Measurements from ENCODE around the gene POLN.

Gene POLN

GRCh38 chr4:2241410-2242353 lies at the start of gene POLN, which contains the start of gene HAUS3:
POLN (minus strand) TSS chr4:2242121; CDS start chr4:2229231, 12,890 bp downstream.
HAUS3 (minus strand) TSS chr4:2242121; CDS start chr4:2240946, 1,175 bp downstream.
- peak; percentile 83 for DNase-seq

- no peak for DNase-seq
These were observed 49.2 kb upstream of the POLN start for GRCh38 chr4:2290974-2291704.

GRCh38 chr4:2290488-2290887 lies 48.6 kb upstream of the POLN start:
- DNase-seq: no peak

- no peak for DNase-seq
These were observed 48.0 kb upstream of the POLN start for GRCh38 chr4:2289955-2290333.

- DNase-seq: no peak
These were observed 47.5 kb upstream of the POLN start for GRCh38 chr4:2289311-2289954.

GRCh38 chr4:2288051-2288541 lies 46.2 kb upstream of the POLN start:
- no peak for DNase-seq

GRCh38 chr4:2287594-2287915 lies 45.6 kb upstream of the POLN start:
- DNase-seq: no peak

GRCh38 chr4:2286904-2287593 lies 45.1 kb upstream of the POLN start:
- peak; percentile 65 for DNase-seq

- DNase-seq: no peak
These were observed 43.9 kb upstream of the POLN start for GRCh38 chr4:2285613-2286381.

- DNase-seq: no peak
These were observed 43.2 kb upstream of the POLN start for GRCh38 chr4:2284934-2285612.

- no peak for DNase-seq
These were observed 42.4 kb upstream of the POLN start for GRCh38 chr4:2284161-2284933.

- no peak for DNase-seq
These were observed 41.3 kb upstream of the POLN start for GRCh38 chr4:2283199-2283711.

GRCh38 chr4:2281575-2282343 lies 39.8 kb upstream of the POLN start:
- DNase-seq: no peak

GRCh38 chr4:2280531-2281300 lies 38.8 kb upstream of the POLN start:
- no peak for DNase-seq

GRCh38 chr4:2277956-2278355 lies 36.0 kb upstream of the POLN start:
- no peak for DNase-seq

- peak; percentile 39 for DNase-seq
These were observed 34.8 kb upstream of the POLN start for GRCh38 chr4:2276581-2277325.

GRCh38 chr4:2275546-2276251 lies 33.8 kb upstream of the POLN start:
- no peak for DNase-seq

Measured in NCI-H2171 treated with DMSO at 0.1 percent for 48 hours (cell line).